Fibroblast of lung (primary cell): ENCODE results near the gene RGS21. TPM values are rescaled to one million over a fixed set of nuclear protein-coding genes. Genes with fewer than 3 reads are reported as not detected.

ENCODE experiments used
- DNase-seq, 2 donors: peaks; one replicate each; pipeline versions ENCODE4 v3.0.0 to v3.0.0-alpha.2; 2010; ENCODE audit warnings: low read depth in 2 of 2
- H2AFZ ChIP-seq: 2 replicates; pipeline ENCODE4 v1.5.1; 2012; ENCODE audit warnings: low read length, control low read depth, inconsistent platforms
- H3K27ac ChIP-seq: 2 replicates; pipeline ENCODE4 v1.5.1; 2011; ENCODE audit warnings: low read length, control low read depth; ENCODE audit not compliant: insufficient read depth
- H3K27me3 ChIP-seq: 2 replicates; pipeline ENCODE4 v1.5.1; 2011; ENCODE audit warnings: mild to moderate bottlenecking, low read length; ENCODE audit not compliant: control insufficient read depth, insufficient read depth
- H3K36me3 ChIP-seq: 2 replicates; pipeline ENCODE4 v1.5.1; 2011; ENCODE audit warnings: low read length; ENCODE audit not compliant: control insufficient read depth, insufficient read depth
- H3K4me1 ChIP-seq: 2 replicates; pipeline ENCODE4 v1.5.1; 2011; ENCODE audit warnings: low read length; ENCODE audit not compliant: control insufficient read depth, insufficient read depth; ENCODE audit errors: extremely low read depth
- H3K4me2 ChIP-seq: 2 replicates; pipeline ENCODE4 v1.5.1; 2011; ENCODE audit warnings: low read length, control low read depth; ENCODE audit not compliant: insufficient read depth; ENCODE audit errors: extremely low read depth
- H3K4me3 ChIP-seq, 4 experiments: fragments of 200-600 bp in 1 of 4; sonication (generic) in 1 of 4; replicated peaks in 1 of 4; 2 replicates each; pipeline ENCODE4 v1.5.1; 2011 to 2016; ENCODE audit warnings: low read length in 4 of 4, low read depth in 3 of 4, mild to moderate bottlenecking in 3 of 4, control low read depth in 2 of 4, inconsistent platforms in 1 of 4, mixed read lengths in 1 of 4; ENCODE audit not compliant: insufficient read depth in 1 of 4; ENCODE audit errors: control extremely low read depth in 1 of 4
- H3K79me2 ChIP-seq: 2 replicates; pipeline ENCODE4 v1.5.1; 2012; ENCODE audit warnings: mild to moderate bottlenecking, low read length, inconsistent platforms; ENCODE audit not compliant: control insufficient read depth, insufficient read depth
- H3K9ac ChIP-seq: 2 replicates; pipeline ENCODE4 v1.5.1; 2011; ENCODE audit warnings: mild to moderate bottlenecking, low read length, control low read depth; ENCODE audit not compliant: insufficient read depth
- H3K9me3 ChIP-seq: 2 replicates; pipeline ENCODE4 v1.5.1; 2012; ENCODE audit warnings: low read depth, low read length; ENCODE audit not compliant: control insufficient read depth, insufficient read depth
- H4K20me1 ChIP-seq: 2 replicates; pipeline ENCODE4 v1.5.1; 2011; ENCODE audit warnings: low read length; ENCODE audit not compliant: control insufficient read depth, insufficient read depth; ENCODE audit errors: extremely low read depth
- EZH2 ChIP-seq: IDR thresholded peaks from 2 replicates; pipeline ENCODE4 v1.5.1; 2012; ENCODE audit warnings: low read length, control low read depth, mild to moderate bottlenecking; ENCODE audit errors: missing control alignments
- polyA plus RNA-seq, 2 donors: library from polyadenylated mRNA; depleted of rRNA in 1 of 2; stranded (reverse) in 1 of 2; unstranded in 1 of 2; fragments of >200 nt; gene quantifications; 2 replicates each; pipeline ENCODE4 v1.2.1, GENCODE V29; 2011 to 2012; ENCODE audit warnings: missing spikeins in 1 of 2
- total RNA-seq: library from RNA; depleted of rRNA; stranded (reverse); fragments of >200 nt; gene quantifications from 2 replicates; pipeline ENCODE4 v1.2.1, GENCODE V29; 2014
- TF ChIP-seq, protein P1 (sequence below), 2 donors: IDR thresholded peaks in 1 of 2; conservative IDR thresholded peaks in 1 of 2; 1 replicate in 1 of 2; 2 replicates in 1 of 2; pipeline ENCODE4 v1.5.1; 2011 to 2012; ENCODE audit warnings: low read length in 2 of 2, control low read depth in 1 of 2, inconsistent platforms in 1 of 2, low read depth in 1 of 2, mild to moderate bottlenecking in 1 of 2

The RGS21 gene
- total and polyA plus RNA-seq, 2 donors (not counting 1 experiment from before 2014, with no cell fraction given), result not detected

- H3K4me2 ChIP-seq, result no peak overlapping the region
- no peaks in the 10 kb centered on the region for H3K79me2 ChIP-seq
- TF ChIP-seq EZH2, result no peak
- TF ChIP-seq, protein P1, sequence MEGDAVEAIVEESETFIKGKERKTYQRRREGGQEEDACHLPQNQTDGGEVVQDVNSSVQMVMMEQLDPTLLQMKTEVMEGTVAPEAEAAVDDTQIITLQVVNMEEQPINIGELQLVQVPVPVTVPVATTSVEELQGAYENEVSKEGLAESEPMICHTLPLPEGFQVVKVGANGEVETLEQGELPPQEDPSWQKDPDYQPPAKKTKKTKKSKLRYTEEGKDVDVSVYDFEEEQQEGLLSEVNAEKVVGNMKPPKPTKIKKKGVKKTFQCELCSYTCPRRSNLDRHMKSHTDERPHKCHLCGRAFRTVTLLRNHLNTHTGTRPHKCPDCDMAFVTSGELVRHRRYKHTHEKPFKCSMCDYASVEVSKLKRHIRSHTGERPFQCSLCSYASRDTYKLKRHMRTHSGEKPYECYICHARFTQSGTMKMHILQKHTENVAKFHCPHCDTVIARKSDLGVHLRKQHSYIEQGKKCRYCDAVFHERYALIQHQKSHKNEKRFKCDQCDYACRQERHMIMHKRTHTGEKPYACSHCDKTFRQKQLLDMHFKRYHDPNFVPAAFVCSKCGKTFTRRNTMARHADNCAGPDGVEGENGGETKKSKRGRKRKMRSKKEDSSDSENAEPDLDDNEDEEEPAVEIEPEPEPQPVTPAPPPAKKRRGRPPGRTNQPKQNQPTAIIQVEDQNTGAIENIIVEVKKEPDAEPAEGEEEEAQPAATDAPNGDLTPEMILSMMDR (conservative IDR thresholded peaks at IDR 0.05 in 1 of 2, IDR thresholded peaks at IDR 0.05 in 1 of 2; ENCODE audit: low read depth in 1 of 2, low read length in 2 of 2), result no peak
- H4K20me1 ChIP-seq, result no peaks in the 10 kb centered on the region
- H3K9me3 ChIP-seq, result no peaks in the 10 kb centered on the region
- H3K36me3 ChIP-seq, result no peaks in the 10 kb centered on the region
- H3K27ac ChIP-seq, result no peak overlapping the region
- no peak overlapping the region for H3K9ac ChIP-seq
- H3K4me1 ChIP-seq, result no peaks in the 10 kb centered on the region
- H3K27me3 ChIP-seq, result no peaks in the 10 kb centered on the region
- no peak overlapping the region for H3K4me3 ChIP-seq
- H2AFZ ChIP-seq, result no peak overlapping the region
- DNase-seq, result no peak
Observed at GRCh38 chr1:192358822-192359221, 42.0 kb downstream of the RGS21 start.

- H2AFZ ChIP-seq, result no peak overlapping the region
- H3K36me3 ChIP-seq, result no peaks in the 10 kb centered on the region
- no peaks in the 10 kb centered on the region for H3K9me3 ChIP-seq
- no peak for DNase-seq
- no peak overlapping the region for H3K27ac ChIP-seq
- TF ChIP-seq, protein P1 (conservative IDR thresholded peaks at IDR 0.05 in 1 of 2, IDR thresholded peaks at IDR 0.05 in 1 of 2; ENCODE audit: low read depth in 1 of 2, low read length in 2 of 2), result no peak
- TF ChIP-seq EZH2, result no peak
- H3K79me2 ChIP-seq, result no peaks in the 10 kb centered on the region
- no peaks in the 10 kb centered on the region for H4K20me1 ChIP-seq
- no peak overlapping the region for H3K9ac ChIP-seq
- H3K27me3 ChIP-seq, result no peaks in the 10 kb centered on the region
- no peak overlapping the region for H3K4me2 ChIP-seq
- no peaks in the 10 kb centered on the region for H3K4me1 ChIP-seq
- no peak overlapping the region for H3K4me3 ChIP-seq
Observed at GRCh38 chr1:192363177-192363576, 46.4 kb downstream of the RGS21 start.

- no peak overlapping the region for H2AFZ ChIP-seq
- no peaks in the 10 kb centered on the region for H3K9me3 ChIP-seq
- no peak overlapping the region for H3K4me2 ChIP-seq
- TF ChIP-seq, protein P1 (conservative IDR thresholded peaks at IDR 0.05 in 1 of 2, IDR thresholded peaks at IDR 0.05 in 1 of 2; ENCODE audit: low read depth in 1 of 2, low read length in 2 of 2), result no peak
- no peak for TF ChIP-seq EZH2
- no peaks in the 10 kb centered on the region for H3K27me3 ChIP-seq
- DNase-seq, result no peak
- H4K20me1 ChIP-seq, result no peaks in the 10 kb centered on the region
- no peak overlapping the region for H3K27ac ChIP-seq
- no peaks in the 10 kb centered on the region for H3K4me1 ChIP-seq
- H3K4me3 ChIP-seq, result no peak overlapping the region
- no peak overlapping the region for H3K9ac ChIP-seq
- H3K36me3 ChIP-seq, result no peaks in the 10 kb centered on the region
- no peaks in the 10 kb centered on the region for H3K79me2 ChIP-seq
Observed at GRCh38 chr1:192367436-192367835, 50.6 kb downstream of the RGS21 start.
